ENCODE results near the gene JTB.

JTB gene

DNA sequence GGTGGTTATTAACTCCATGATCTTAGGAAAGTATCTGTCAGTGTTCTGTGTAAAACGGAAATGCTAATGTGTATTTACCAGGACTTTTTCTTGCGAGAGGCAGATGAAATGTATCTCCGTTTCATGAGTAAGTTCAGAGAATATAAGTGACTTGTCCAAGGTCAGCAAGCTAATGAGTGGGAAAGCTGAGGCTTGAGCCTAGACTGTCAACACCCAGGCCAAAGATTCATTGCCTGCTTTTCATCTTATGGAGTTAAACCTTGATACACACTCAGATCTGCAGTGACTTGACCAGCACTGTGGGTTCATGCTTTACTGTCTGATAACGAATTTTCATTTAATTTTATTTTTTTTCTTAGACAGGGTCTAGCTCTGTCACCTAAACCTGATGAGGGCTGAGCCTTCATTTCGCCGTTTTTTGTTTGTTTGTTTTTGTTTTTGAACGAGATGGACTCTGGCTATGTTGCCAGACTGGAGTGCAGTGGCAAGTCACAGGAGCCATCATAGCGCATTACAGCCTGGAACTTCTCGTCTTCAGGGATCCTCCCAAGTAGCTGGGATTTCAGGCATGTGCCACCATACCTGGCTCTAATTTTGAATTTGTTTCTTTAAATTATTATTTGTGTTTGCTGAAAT is 918 bp upstream of the JTB start:
- no peak for DNase-seq

GRCh38 chr1:153976819-153977249 is 640 bp downstream of the JTB start:
- DNase-seq, result no peak

GRCh38 chr1:153973525-153973924 is 3.9 kb downstream of the JTB start:
- DNase-seq, result no peak

- DNase-seq, result no peak
Observed at GRCh38 chr1:153973071-153973470, 4.4 kb downstream of the JTB start.

DNA sequence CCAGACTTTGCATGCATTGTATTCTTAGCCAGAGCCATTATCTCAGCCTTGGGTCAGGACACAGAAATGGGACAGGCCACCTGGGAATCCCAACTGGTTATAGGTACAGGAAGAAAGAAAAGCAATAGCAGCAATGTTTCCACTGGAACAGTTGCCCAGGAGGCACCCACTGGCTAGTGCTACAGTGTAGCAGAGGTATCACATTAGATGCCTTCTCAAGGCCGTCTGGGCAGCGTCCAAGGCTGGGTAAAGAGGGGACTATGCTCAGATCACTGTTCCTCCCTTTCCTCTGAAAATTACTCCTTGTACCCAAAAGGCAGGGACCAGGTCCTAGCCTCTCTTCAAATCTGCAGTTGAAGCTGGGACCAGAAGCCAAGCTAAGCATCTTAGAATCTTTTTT is 7.1 kb downstream of the JTB start:
- DNase-seq, result no peak

GRCh38 chr1:153968972-153969371 is 8.5 kb downstream of the JTB start:
- no peak for DNase-seq

- no peak for DNase-seq
Observed at GRCh38 chr1:153968408-153968807, 9.1 kb downstream of the JTB start.

- DNase-seq, result no peak
Observed at GRCh38 chr1:153968000-153968363, 9.5 kb downstream of the JTB start.

DNA sequence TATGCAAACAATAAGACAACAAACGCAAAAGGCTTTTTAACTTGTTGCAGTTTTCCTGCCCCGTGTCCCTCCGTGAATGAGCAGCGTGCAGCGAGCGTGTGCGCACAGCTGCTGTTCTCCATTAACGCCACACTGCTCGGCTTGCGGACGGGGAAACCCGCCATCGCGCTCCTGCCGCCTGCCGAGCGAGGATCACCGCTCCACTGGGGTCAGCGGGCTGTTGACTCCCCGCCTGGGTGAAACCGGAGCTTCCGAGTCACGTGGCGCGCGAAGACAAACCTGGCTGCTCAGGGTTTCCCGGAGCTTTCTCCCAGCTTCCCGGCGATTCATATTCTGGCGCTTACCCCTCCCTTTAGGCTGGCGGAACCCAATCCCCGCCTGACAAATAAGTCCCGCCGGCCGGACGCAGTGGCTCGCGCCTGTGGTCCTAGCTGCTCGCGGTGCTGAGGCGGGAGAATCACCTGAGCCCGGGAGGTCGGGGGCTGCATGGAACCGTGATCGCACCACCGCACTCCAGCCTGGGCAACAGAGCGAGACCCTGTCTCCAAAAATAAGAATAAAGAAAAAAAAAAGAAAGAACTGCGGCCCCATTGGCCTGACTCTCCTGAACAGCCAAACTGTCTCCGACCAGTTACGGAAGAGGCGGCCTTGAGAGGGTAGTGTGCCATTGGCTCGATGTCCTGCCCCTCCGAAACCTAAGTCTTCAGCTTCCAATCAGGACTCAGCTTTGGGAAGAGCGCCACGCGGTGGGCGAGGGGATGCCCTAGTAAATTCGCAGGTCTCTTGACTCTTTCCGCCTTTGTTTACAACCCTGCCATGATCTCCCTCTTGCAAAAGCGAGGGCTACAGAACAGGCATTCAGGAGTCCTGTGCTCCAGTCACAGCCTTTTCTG is 10.1 kb downstream of the JTB start, which contains the start of gene CREB3L4:
TSS of gene CREB3L4 (plus strand) at position 796 of the 893 bp plus-strand sequence. CDS start 624 bp downstream, outside the sequence.
- peak; percentile 89 to 91 for DNase-seq

GRCh38 chr1:153963850-153964331 is 13.6 kb downstream of the JTB start:
- DNase-seq, result no peak

DNA sequence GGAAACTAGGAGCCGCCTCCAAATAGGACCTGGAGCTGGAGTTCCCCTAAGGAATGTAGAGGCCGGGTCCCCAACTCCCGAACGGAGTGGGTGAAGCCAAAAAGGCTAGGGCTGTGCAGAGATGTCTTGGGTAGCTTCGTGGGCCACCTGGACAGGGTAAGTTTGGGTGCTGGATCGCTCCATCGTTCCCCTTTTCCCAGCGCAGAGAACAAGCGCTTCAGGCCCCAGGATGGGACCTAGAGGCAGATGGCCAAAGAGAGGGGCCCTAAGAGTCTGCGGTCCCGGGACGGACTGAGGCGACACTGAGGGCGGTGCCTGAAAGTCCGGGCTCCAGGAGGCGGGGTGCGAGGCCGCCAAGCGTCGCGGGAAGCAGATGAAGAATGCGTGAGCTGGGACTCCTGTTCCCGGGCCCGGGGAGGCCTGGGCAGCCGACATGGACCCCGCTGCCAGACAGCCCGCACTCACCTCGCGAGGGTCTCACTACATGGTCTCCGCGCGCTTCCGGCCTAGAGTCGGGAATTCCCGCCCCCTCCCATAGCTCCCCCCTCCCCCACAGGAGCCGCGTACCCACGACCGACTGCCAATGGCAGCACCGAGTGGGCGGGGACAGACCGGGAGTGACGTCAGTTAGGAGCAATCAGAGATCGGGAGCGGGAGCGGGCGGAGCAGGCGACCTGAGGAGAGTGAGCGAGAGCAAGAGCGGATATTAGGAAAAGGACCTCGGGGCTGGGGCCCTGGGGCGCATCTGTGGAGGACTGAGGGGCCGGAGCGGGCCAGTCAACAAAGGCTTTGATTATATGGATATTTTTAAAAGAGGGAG is 14.2 kb downstream of the JTB start, which contains the start of gene SLC39A1:
TSS of gene SLC39A1 (minus strand) at position 508 of the 820 bp plus-strand sequence. CDS start 822 bp downstream, outside the sequence.
- peak; percentile 91 to 94 for DNase-seq

DNA sequence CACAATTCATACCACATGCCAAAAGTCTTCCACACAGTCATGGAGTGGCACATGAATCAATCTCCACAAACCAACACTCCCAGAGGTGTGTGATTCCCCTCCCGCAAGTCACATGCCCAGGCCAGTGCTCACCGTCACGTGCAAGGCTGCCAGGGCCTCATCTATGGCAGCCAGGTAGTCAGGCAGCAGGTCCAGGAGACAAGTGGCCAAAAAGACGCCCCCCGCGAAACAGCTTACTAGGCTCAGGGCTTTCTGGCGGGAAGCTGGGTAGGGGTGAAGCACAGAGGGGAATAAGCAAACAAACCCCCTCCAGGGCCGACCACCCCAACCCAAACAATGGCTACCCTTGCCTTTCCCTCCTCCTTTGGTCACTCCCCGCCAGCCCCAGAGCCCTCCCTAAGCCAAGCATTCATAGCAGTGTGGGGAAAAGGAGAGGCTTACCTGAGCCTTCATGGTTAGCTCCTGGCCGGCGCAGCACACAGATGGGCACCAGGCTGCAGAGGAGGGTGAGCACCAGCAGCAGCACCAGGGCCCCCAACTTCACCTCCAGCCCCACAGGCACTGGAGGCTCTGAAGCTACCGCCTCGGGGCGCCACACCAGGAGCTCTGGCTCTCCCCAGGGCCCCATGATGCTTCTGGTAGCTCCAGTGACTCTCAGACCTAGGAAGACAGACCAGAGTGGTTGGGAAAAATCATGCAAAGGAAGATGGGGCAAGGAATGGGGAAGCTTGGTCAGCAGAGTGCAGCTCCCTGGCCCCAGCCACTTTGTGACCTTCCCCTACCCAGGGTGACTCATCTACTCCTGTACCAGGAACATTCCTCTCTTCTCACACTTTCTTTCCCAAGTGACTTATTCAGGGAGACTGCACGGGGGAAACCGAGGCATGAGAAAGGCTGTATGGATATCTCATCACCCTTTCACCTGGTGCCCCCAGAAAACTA is 15.1 kb downstream of the JTB start:
- DNase-seq, result no peak

GRCh38 chr1:153961421-153961820 is 16.1 kb downstream of the JTB start:
- DNase-seq, result no peak

- DNase-seq, result no peak
Observed at GRCh38 chr1:153960206-153960605, 17.3 kb downstream of the JTB start.

- no peak for DNase-seq
Observed at GRCh38 chr1:153959454-153959853, 18.0 kb downstream of the JTB start.

DNA sequence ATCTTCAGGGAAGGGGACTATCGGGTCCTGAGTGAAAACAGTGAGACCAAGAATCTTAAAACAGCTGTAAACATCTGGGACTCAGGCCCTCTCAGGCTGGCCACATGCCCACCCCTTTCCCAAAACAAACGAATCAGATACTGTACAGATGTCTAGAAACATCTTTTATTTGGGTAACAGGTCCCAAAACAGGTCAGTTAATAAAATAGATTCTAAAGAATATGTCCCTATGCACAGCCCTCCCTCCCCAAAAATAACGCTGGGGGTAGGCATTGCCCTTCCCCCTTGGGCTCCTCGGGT is 18.6 kb downstream of the JTB start:
- DNase-seq, result no peak

- peak; percentile 97 to 98 for DNase-seq
Observed at GRCh38 chr1:153958111-153958960, 19.1 kb downstream of the JTB start, which contains the start of gene CRTC2. TSS of gene CRTC2 (minus strand) at chr1:153958612. CDS start at chr1:153958497, 115 bp downstream.

GRCh38 chr1:153957744-153958110 is 19.7 kb downstream of the JTB start:
- peak; percentile 13 to 62 for DNase-seq

DNA sequence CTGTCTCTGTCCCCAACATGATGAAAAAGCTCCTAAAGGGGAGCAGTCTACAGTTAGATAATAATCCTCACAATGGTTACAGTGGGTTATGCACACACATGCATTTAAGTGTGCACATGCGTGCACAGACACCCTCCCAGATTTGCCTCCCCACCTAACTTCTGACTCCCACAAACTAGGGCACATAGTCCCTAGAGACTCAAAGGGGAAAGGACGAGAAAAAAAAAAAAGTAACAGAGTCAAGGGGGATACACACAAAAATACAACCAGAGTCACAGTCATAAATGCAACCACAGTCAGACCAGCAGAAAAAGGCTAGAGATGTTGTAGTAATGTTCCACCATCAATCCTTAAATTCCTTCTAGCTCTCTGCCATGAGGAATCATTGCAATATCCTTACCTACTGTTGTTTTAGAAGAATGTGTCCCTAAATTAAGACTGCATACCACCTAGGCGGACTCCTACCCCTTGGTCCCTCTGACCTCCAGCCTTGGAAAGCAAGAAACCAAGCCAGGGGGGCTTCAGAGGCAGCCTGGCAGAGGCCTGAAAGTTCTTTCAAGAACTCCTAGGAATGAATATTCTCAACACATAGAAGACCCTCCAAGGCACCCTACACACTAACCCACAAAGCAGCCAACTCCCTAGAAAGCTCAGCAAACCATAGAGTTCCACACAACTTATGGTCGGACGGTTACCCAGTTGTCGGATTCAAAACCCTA is 20.3 kb downstream of the JTB start:
- DNase-seq, result no peak

- DNase-seq, result no peak
Observed at GRCh38 chr1:153954826-153955225, 22.6 kb downstream of the JTB start.
